Upper lobe of left lung (tissue), 4 donors: ENCODE results near the gene FRY.

Experiments
- CTCF ChIP-seq, 6 experiments: fragments of 450-650 bp in 4 of 6; fragments of 200-600 bp in 2 of 6; sonication (generic) in 2 of 6; IDR thresholded peaks; one replicate each; pipeline ENCODE4 v1.5.1; 2016 to 2019; ENCODE audit warnings: antibody characterized with exemption in 6 of 6
- POLR2A ChIP-seq, 4 donors: fragments of 450-650 bp; IDR thresholded peaks; one replicate each; pipeline ENCODE4 v1.5.1; 2016 to 2017; ENCODE audit warnings: antibody characterized with exemption in 4 of 4, mild to moderate bottlenecking in 2 of 4

DNA sequence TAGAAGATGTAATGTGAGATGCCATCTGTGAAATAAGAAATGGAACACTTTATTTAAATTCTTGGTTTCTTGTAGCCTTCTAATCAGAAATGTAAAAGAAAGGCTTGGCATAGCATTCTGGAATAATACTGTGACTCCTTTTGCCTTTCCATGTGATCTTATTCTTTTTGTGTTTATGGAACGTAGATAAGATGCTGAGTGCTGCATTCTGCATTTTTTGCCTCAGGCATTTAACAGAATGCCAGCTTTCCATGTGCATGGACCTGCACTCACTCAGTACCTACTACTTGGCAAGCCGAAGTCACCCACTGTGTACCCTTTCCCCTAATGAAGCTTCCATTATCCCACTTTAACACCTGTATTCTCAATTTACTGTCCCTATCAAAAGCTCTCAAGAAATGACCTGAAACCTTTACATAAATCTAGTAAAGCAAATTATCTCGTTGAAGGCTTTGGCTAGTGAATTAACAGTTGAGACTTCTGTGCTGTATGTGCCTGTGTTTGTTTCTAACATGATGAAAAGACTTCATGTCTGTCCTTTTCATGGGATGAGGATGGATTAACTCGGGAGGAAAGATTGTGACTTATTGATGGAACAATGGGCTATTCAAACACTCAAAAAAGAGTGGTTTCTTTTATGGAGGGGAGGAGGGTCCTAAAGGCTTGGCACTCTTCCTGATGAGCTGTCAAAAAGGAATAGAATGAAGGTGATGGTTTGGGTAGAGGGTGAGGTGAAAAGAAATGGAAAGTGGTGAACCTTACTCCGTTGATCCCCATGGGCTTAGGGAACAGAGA is 44.7 kb upstream of the FRY start:
- TF ChIP-seq POLR2A (IDR thresholded peaks at IDR 0.05) (no peak), CTCF (IDR thresholded peaks at IDR 0.05) (no peak)
